ENCODE measurements around the gene WIPF3.

WIPF3 gene

GRCh38 chr7:29906200-29907022, 100.1 kb downstream of the WIPF3 start:
- no peak for DNase-seq
- H3K4me3 ChIP-seq (ENCODE audit: low read depth, low read length) = no peak overlapping the region
- TF ChIP-seq CTCF (IDR thresholded peaks at IDR 0.05; ENCODE audit: low read depth, low read length) = no peak
- no peaks in the 10 kb centered on the region for H3K27me3 ChIP-seq
- H3K4me1 ChIP-seq = no peaks in the 10 kb centered on the region
- H3K9me3 ChIP-seq = no peaks in the 10 kb centered on the region
- no peaks in the 10 kb centered on the region for H3K36me3 ChIP-seq

DNA sequence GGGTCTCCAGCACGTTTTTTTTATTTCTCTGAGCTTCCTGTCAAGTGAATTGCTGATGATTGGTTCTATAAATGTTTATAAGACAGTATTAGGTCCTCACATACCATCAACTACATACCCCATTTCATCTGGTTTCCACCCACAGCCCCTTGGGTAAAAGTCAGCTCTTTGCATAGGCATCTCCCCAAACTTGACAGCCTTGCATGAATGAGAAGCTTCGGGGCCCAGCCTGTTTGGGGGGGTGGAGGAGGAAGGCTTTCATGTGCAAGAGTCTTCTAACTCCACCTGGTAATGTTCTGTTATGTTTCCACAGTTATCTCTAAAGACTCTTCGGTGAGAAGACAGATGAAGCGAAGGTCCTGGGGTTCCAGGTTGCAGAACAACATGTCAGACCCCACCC, 107.9 kb downstream of the WIPF3 start:
- no peaks in the 10 kb centered on the region for H3K36me3 ChIP-seq
- no peak for DNase-seq
- no peaks in the 10 kb centered on the region for H3K27me3 ChIP-seq
- no peaks in the 10 kb centered on the region for H3K4me1 ChIP-seq
- no peak overlapping the region for H3K4me3 ChIP-seq (ENCODE audit: low read depth, low read length)
- no peaks in the 10 kb centered on the region for H3K9me3 ChIP-seq
- no peak for TF ChIP-seq CTCF (IDR thresholded peaks at IDR 0.05; ENCODE audit: low read depth, low read length)

GRCh38 chr7:29915481-29916215, 109.3 kb downstream of the WIPF3 start:
- Histone ChIP-seq H3K27me3 (no peaks in the 10 kb centered on the region), H3K9me3 (no peaks in the 10 kb centered on the region), H3K4me3 (ENCODE audit: low read depth, low read length) (no peak overlapping the region), H3K36me3 (peaks cover 9% of the 10 kb centered on the region), H3K4me1 (no peaks in the 10 kb centered on the region)
- DNase-seq = no peak
- TF ChIP-seq CTCF (IDR thresholded peaks at IDR 0.05; ENCODE audit: low read depth, low read length) = no peak

GRCh38 chr7:29917641-29918040, 111.3 kb downstream of the WIPF3 start:
- no peaks in the 10 kb centered on the region for H3K4me1 ChIP-seq
- H3K9me3 ChIP-seq = no peaks in the 10 kb centered on the region
- no peaks in the 10 kb centered on the region for H3K27me3 ChIP-seq
- DNase-seq = no peak
- H3K4me3 ChIP-seq (ENCODE audit: low read depth, low read length) = no peak overlapping the region
- H3K36me3 ChIP-seq = peaks cover 20% of the 10 kb centered on the region
- TF ChIP-seq CTCF (IDR thresholded peaks at IDR 0.05; ENCODE audit: low read depth, low read length) = no peak

DNA sequence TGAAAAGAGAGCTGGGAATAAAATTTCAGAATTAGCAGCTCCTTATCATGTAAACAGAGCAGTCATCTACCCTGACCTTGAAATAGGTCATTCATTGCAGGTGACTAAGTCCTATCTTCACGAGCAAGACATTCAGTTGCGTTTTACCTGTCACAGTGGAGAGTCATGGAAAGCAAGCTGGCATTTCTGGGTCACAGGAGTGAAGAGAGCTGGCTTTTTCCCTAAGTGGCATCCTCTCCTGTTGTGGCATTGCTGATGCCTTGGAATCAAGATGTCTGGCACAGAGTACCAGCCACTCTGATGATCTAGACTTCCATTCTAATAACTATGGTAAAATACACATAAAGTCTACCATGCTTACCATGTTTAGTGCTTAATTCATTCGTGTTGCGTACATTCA, 112.5 kb downstream of the WIPF3 start:
- no peaks in the 10 kb centered on the region for H3K9me3 ChIP-seq
- H3K4me1 ChIP-seq = no peaks in the 10 kb centered on the region
- H3K4me3 ChIP-seq (ENCODE audit: low read depth, low read length) = no peak overlapping the region
- peaks cover 28% of the 10 kb centered on the region for H3K36me3 ChIP-seq
- TF ChIP-seq CTCF (IDR thresholded peaks at IDR 0.05; ENCODE audit: low read depth, low read length) = no peak
- no peaks in the 10 kb centered on the region for H3K27me3 ChIP-seq
- DNase-seq = no peak

GRCh38 chr7:29919790-29920189, 113.5 kb downstream of the WIPF3 start:
- Histone ChIP-seq H3K4me1 (no peaks in the 10 kb centered on the region), H3K4me3 (ENCODE audit: low read depth, low read length) (no peak overlapping the region), H3K9me3 (no peaks in the 10 kb centered on the region), H3K27me3 (no peaks in the 10 kb centered on the region), H3K36me3 (peaks cover 28% of the 10 kb centered on the region)
- no peak for TF ChIP-seq CTCF (IDR thresholded peaks at IDR 0.05; ENCODE audit: low read depth, low read length)
- DNase-seq = no peak

Measured in BE2C (cell line).